Naive thymus-derived CD8-positive, alpha-beta T cell (primary cell): ENCODE results near the gene CCDC124. TPM values are rescaled to one million over a fixed set of nuclear protein-coding genes. Genes with fewer than 3 reads are reported as not detected.

Source experiments
- polyA plus RNA-seq, 3 donors: library from polyadenylated mRNA; unstranded; fragments of 300-500 nt; fragmentation: Illumina TruSeq; gene quantifications; one replicate each; pipeline ENCODE4 v1.2.3, GENCODE V29; 2021
- total RNA-seq, 8 experiments: library from RNA in 2 of 8; stranded (reverse) in 2 of 8; gene quantifications; one replicate each; pipeline ENCODE4 v1.2.3 and lab custom pipeline; 2021 to 2026

Gene CCDC124
- total and polyA plus RNA-seq, 5 experiments from 2014 or later: 36.2 to 53.6 (median 36.9) TPM

Other genes with a start within 250 kb of the CCDC124 start
- under 1 TPM; 0.03 to 0.10 TPM for gene UNC13A, start 244.7 kb upstream of the CCDC124 start, total RNA-seq
- gene UNC13A, start 244.7 kb upstream of the CCDC124 start, polyA plus RNA-seq: under 1 TPM in 2 of 3 donors, not detected in 1; 0.01 to 0.06 TPM
- 10 to 100 TPM; 50.1 to 54.2 TPM for gene MAP1S, start 213.5 kb upstream of the CCDC124 start, total RNA-seq
- gene MAP1S, start 213.5 kb upstream of the CCDC124 start, polyA plus RNA-seq: 10 to 100 TPM; 13.8 to 40.0 (median 18.7) TPM
- gene FCHO1, start 181.5 kb upstream of the CCDC124 start, total RNA-seq: 10 to 100 TPM; 94.1 to 99.7 TPM
- gene FCHO1, start 181.5 kb upstream of the CCDC124 start, polyA plus RNA-seq: 10 to 100 TPM; 11.2 to 31.8 (median 16.4) TPM
- not detected for gene B3GNT3, start 137.9 kb upstream of the CCDC124 start, total RNA-seq
- gene B3GNT3, start 137.9 kb upstream of the CCDC124 start, polyA plus RNA-seq: under 1 TPM in 2 of 3 donors, not detected in 1; 0.13 to 0.20 TPM
- gene INSL3, start 111.5 kb upstream of the CCDC124 start, total RNA-seq: 1 to 10 TPM; 2.7 to 3.6 TPM
- gene INSL3, start 111.5 kb upstream of the CCDC124 start, polyA plus RNA-seq: 1 to 10 TPM in 2 of 3 donors, under 1 TPM in 1; 0.97 to 3.0 (median 1.9) TPM
- 100 to 1,000 TPM; 120 to 122 TPM for gene JAK3, start 85.0 kb upstream of the CCDC124 start, total RNA-seq
- 100 to 1,000 TPM in 2 of 3 donors, 10 to 100 TPM in 1; 78.7 to 122 (median 109) TPM for gene JAK3, start 85.0 kb upstream of the CCDC124 start, polyA plus RNA-seq
- 1,000 to 10,000 TPM; 2,924 to 2,989 TPM for gene RPL18A, start 73.1 kb upstream of the CCDC124 start, total RNA-seq
- gene RPL18A, start 73.1 kb upstream of the CCDC124 start, polyA plus RNA-seq: 1,000 to 10,000 TPM; 3,790 to 4,859 (median 4,546) TPM
- 1 to 10 TPM; 2.4 to 2.6 TPM for gene SLC5A5, start 61.1 kb upstream of the CCDC124 start, total RNA-seq
- gene SLC5A5, start 61.1 kb upstream of the CCDC124 start, polyA plus RNA-seq: 1 to 10 TPM in 2 of 3 donors, under 1 TPM in 1; 0.39 to 2.2 (median 1.4) TPM
- gene KCNN1, start 34.1 kb downstream of the CCDC124 start, total RNA-seq: not detected
- gene KCNN1, start 34.1 kb downstream of the CCDC124 start, polyA plus RNA-seq: not detected
- gene ARRDC2, start 75.2 kb downstream of the CCDC124 start, total RNA-seq: 100 to 1,000 TPM; 164 to 177 TPM
- gene ARRDC2, start 75.2 kb downstream of the CCDC124 start, polyA plus RNA-seq: 10 to 100 TPM; 29.5 to 56.4 (median 36.1) TPM
- 10 to 100 TPM; 18.5 TPM for gene IL12RB1, start 153.9 kb downstream of the CCDC124 start, total RNA-seq
- 10 to 100 TPM; 17.5 to 32.9 (median 24.2) TPM for gene IL12RB1, start 153.9 kb downstream of the CCDC124 start, polyA plus RNA-seq
- 10 to 100 TPM; 44.7 to 44.8 TPM for gene MAST3, start 164.8 kb downstream of the CCDC124 start, total RNA-seq
- gene MAST3, start 164.8 kb downstream of the CCDC124 start, polyA plus RNA-seq: 10 to 100 TPM in 2 of 3 donors, 1 to 10 TPM in 1; 9.4 to 15.7 (median 11.5) TPM
- 10 to 100 TPM; 20.9 to 21.5 TPM for gene PIK3R2, start 220.1 kb downstream of the CCDC124 start, total RNA-seq
- 10 to 100 TPM in 1 of 3 donors, 1 to 10 TPM in 2; 1.5 to 11.7 (median 3.6) TPM for gene PIK3R2, start 220.1 kb downstream of the CCDC124 start, polyA plus RNA-seq
- gene IFI30, start 240.8 kb downstream of the CCDC124 start, total RNA-seq: 10 to 100 TPM; 13.7 to 15.3 TPM
- 1 to 10 TPM; 3.3 to 7.1 (median 5.4) TPM for gene IFI30, start 240.8 kb downstream of the CCDC124 start, polyA plus RNA-seq